Peyer's patch (tissue), 4 donors: ENCODE data around the gene KSR2.

Experiments used
- POLR2A ChIP-seq, 2 donors: fragments of 450-650 bp; IDR thresholded peaks; one replicate each; pipeline ENCODE4 v1.5.1; 2017; ENCODE audit warnings: antibody characterized with exemption in 2 of 2, mild to moderate bottlenecking in 2 of 2, moderate library complexity in 2 of 2
- TF ChIP-seq, protein P1 (sequence below), 6 experiments: fragments of 450-650 bp in 4 of 6; fragments of 200-600 bp in 2 of 6; sonication (generic) in 1 of 6; IDR thresholded peaks; one replicate each; pipeline ENCODE4 v1.5.1; 2017 to 2019; ENCODE audit warnings: antibody characterized with exemption in 6 of 6, mild to moderate bottlenecking in 3 of 6, moderate library complexity in 1 of 6

GRCh38 chr12:117695956-117696355, 272.8 kb downstream of the KSR2 start:
- TF ChIP-seq, protein P1, sequence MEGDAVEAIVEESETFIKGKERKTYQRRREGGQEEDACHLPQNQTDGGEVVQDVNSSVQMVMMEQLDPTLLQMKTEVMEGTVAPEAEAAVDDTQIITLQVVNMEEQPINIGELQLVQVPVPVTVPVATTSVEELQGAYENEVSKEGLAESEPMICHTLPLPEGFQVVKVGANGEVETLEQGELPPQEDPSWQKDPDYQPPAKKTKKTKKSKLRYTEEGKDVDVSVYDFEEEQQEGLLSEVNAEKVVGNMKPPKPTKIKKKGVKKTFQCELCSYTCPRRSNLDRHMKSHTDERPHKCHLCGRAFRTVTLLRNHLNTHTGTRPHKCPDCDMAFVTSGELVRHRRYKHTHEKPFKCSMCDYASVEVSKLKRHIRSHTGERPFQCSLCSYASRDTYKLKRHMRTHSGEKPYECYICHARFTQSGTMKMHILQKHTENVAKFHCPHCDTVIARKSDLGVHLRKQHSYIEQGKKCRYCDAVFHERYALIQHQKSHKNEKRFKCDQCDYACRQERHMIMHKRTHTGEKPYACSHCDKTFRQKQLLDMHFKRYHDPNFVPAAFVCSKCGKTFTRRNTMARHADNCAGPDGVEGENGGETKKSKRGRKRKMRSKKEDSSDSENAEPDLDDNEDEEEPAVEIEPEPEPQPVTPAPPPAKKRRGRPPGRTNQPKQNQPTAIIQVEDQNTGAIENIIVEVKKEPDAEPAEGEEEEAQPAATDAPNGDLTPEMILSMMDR (IDR thresholded peaks at IDR 0.05), result no peak
- no peak for TF ChIP-seq POLR2A (IDR thresholded peaks at IDR 0.05)
